Measurements from ENCODE around the gene EFCAB13.

DNA sequence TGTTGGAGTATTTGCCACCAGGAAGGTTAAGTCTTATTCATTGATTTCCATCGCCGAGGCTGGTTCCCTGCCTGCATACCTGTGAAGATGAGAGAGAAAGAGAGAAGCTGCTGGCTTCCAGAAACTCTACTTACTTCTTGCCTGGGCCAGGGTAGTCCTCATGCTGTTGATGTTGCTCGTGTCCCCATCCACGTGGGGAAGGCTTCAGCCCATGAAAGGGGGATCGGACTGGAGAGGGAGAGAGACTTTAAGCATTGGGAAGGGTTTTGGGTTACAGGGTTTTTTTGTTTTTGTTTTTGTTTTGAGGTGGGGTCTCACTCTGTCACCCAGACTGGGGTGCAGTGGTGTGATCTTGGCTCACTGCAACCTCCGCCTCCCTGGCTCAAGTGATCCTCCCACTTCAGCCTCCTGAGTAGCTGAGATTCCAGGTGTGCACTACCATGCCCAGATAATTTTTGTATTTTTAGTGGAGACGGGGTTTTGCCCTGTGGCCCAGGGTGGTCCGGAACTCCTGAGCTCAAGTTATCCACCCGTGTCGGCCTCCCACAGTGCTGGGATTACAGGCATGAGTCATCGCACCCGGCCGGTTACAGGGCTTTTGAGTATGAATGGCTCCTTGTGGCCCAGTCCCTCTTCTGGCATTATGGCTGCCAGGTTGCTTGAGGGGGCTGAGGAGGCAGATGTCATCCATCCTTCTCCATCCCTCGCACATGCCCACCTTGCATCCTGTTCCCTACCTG is 43.5 kb upstream of the EFCAB13 start:
- TF ChIP-seq CTCF (IDR thresholded peaks at IDR 0.05) (no peak), POLR2AphosphoS5 (IDR thresholded peaks at IDR 0.05) (no peak)
